Loucy (cell line): ENCODE data around the gene ATP10A.

Source experiments
- H2AFZ ChIP-seq: fragments of 200-600 bp; sonication (generic); 2 replicates; pipeline ENCODE4 v1.6.0; 2016; ENCODE audit warnings: antibody characterized with exemption, mild to moderate bottlenecking, low read length, moderate library complexity
- H3F3A ChIP-seq: fragments of 200-600 bp; 2 replicates; pipeline ENCODE4 v1.6.0; 2016; ENCODE audit warnings: antibody characterized with exemption, low read depth, mild to moderate bottlenecking
- H3K27me3 ChIP-seq: fragments of 200-600 bp; sonication (generic); 2 replicates; pipeline ENCODE4 v1.6.1; 2014; ENCODE audit warnings: low read length, mild to moderate bottlenecking; ENCODE audit not compliant: insufficient read depth, poor library complexity, severe bottlenecking
- H3K36me3 ChIP-seq: fragments of 200-600 bp; sonication (generic); 2 replicates; pipeline ENCODE4 v1.6.1; 2016; ENCODE audit warnings: low read length; ENCODE audit not compliant: insufficient read depth
- H3K4me1 ChIP-seq: fragments of 200-600 bp; sonication (generic); 2 replicates; pipeline ENCODE4 v1.5.1; 2014; ENCODE audit warnings: low read length, mild to moderate bottlenecking; ENCODE audit not compliant: insufficient read depth, poor library complexity, severe bottlenecking
- H3K4me2 ChIP-seq: fragments of 200-600 bp; sonication (generic); 2 replicates; pipeline ENCODE4 v1.6.0; 2014; ENCODE audit warnings: antibody characterized with exemption, low read length, low read depth, mild to moderate bottlenecking; ENCODE audit not compliant: poor library complexity, severe bottlenecking
- H3K4me3 ChIP-seq: fragments of 200-600 bp; sonication (generic); 2 replicates; pipeline ENCODE4 v1.5.1; 2014; ENCODE audit warnings: low read length, mild to moderate bottlenecking, mixed read lengths; ENCODE audit not compliant: poor library complexity, severe bottlenecking
- H3K79me2 ChIP-seq: fragments of 200-600 bp; sonication (generic); 2 replicates; pipeline ENCODE4 v1.6.1; 2014; ENCODE audit warnings: low read length; ENCODE audit not compliant: insufficient read depth
- H3K9ac ChIP-seq: fragments of 200-600 bp; sonication (generic); 2 replicates; pipeline ENCODE4 v1.6.0; 2014; ENCODE audit warnings: mild to moderate bottlenecking, low read depth, low read length, moderate library complexity; ENCODE audit not compliant: poor library complexity, severe bottlenecking
- H3K9me2 ChIP-seq: fragments of 200-600 bp; sonication (generic); replicated peaks from 2 replicates; pipeline ENCODE4 v1.6.1; 2016; ENCODE audit warnings: low read depth, low read length, mixed read lengths
- H3K9me3 ChIP-seq: fragments of 200-600 bp; sonication (generic); 2 replicates; pipeline ENCODE4 v1.6.1; 2014; ENCODE audit warnings: mild to moderate bottlenecking, antibody characterized with exemption, low read length, low read depth; ENCODE audit not compliant: insufficient read depth
- H4K20me1 ChIP-seq: fragments of 200-600 bp; sonication (generic); 2 replicates; pipeline ENCODE4 v1.6.0; 2014; ENCODE audit warnings: antibody characterized with exemption, low read length, mild to moderate bottlenecking; ENCODE audit not compliant: insufficient read depth, poor library complexity, severe bottlenecking
- CTCF ChIP-seq: fragments of 200-600 bp; sonication (generic); conservative IDR thresholded peaks from 2 replicates; pipeline ENCODE4 v1.5.1; 2014; ENCODE audit warnings: mild to moderate bottlenecking, antibody characterized with exemption, low read length
- EZH2phosphoT487 ChIP-seq: fragments of 200-600 bp; IDR thresholded peaks from 2 replicates; pipeline ENCODE4 v1.6.1; 2018; ENCODE audit warnings: antibody characterized with exemption, mild to moderate bottlenecking, moderate library complexity, borderline replicate concordance

ATP10A gene

DNA sequence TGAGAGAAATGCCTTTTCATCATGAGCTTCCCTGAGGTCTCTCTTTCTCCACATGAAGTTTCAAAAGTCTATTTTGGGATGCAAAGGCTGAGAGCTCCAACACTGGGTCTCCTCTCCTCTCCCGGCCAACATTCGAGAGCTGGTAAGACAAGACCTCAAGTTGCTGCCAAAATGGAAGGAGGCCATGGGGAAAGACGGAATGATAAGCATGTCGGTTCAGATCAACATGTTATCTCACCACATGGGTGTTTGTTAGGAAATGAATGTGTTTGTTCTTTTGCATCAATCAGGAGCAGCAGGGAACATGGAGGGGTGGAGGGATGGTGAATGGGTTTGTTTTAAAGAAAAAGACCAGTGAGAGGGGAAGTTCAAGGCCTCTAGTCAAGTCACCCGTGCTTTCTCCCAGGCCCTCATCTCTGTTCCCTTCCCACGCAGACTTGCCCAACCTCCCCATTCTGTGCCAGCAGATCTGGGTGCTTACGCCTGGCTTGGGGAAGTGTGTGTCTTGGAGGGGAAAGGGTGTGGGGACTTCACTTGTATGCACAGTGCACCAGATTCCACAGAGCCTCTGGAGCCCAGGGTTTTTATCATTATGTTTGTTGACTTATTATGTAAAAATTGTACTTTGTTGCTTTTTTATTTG, 23.5 kb upstream of the ATP10A start:
- H3K9me2 ChIP-seq, result no peaks in the 10 kb centered on the region
- no peaks in the 10 kb centered on the region for H3K79me2 ChIP-seq
- no peaks in the 10 kb centered on the region for H3K4me1 ChIP-seq
- H2AFZ ChIP-seq, result no peak overlapping the region
- H4K20me1 ChIP-seq, result no peaks in the 10 kb centered on the region
- H3K4me2 ChIP-seq, result no peak overlapping the region
- no peak overlapping the region for H3K9ac ChIP-seq
- H3K9me3 ChIP-seq, result no peaks in the 10 kb centered on the region
- no peaks in the 10 kb centered on the region for H3K27me3 ChIP-seq
- no peaks in the 10 kb centered on the region for H3K36me3 ChIP-seq
- no peak overlapping the region for H3K4me3 ChIP-seq
- no peaks in the 10 kb centered on the region for H3F3A ChIP-seq
- no peak for TF ChIP-seq EZH2phosphoT487
- TF ChIP-seq CTCF, result no peak

DNA sequence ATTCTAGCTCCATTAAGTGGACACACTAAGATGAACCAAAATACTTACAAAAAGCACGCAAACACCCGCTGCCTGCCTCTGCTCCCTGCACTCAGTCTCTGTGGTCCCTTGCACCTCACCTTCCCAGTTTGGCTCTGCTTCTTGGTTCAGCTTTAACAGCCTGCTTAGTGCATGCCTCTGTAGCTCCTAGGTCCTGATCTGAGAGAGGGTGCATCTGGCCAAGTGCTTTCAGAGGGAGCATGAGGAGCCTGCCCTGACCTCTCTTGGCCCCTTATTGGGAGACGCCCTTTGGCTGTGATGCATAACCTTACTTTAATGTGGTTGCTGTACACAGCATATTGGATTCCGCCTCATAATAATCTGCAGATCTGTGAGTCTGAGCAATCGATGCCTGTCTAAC, 21.2 kb upstream of the ATP10A start:
- Histone ChIP-seq H3K4me3 (no peak overlapping the region), H3K36me3 (no peaks in the 10 kb centered on the region), H3K4me2 (no peak overlapping the region), H3K27me3 (no peaks in the 10 kb centered on the region), H2AFZ (no peak overlapping the region), H3K9me3 (0 out of 2 replicates have a peak, but pooled peaks cover 4% of the 10 kb centered on the region), H4K20me1 (no peaks in the 10 kb centered on the region), H3K9me2 (no peaks in the 10 kb centered on the region), H3F3A (no peaks in the 10 kb centered on the region), H3K9ac (no peak overlapping the region), H3K4me1 (no peaks in the 10 kb centered on the region), H3K79me2 (no peaks in the 10 kb centered on the region)
- TF ChIP-seq CTCF (no peak), EZH2phosphoT487 (no peak)

DNA sequence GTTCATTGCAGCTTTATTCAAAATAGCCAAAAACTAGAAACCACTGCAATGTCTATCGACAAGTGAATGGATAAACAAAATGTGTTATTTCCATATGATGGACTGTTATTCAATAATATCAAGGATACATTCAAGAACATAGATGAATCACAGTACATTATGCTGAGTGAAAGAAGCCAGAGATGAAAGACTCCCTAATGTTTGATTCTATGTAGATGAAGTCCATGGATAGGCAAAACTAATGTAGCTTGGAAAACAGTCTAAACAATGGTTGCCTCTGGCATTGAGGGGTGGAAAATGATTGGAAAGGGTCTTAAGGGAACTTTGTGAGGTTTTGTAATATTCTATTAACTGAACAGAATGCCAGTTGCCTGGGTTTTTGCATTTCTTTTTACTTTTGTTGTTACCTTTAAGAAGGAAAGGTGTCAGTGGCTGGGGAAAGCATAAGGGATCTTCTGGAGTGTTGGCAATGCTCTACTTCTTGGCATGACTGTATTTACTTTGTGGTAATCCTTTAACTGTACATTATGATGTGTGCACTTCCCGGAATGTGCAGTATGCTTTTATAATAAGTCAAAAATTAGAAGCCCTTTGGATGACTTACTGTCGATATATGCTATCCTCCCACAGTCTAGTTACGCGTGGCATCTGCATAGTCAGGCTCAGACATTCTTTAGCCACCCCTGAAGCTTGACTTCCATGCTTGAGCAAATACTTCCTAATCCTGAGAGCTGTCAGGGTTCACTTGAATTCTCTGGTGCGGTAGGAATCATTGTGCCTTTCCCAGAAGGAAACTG, 20.5 kb upstream of the ATP10A start:
- H2AFZ ChIP-seq, result no peak overlapping the region
- 0 out of 2 replicates have a peak, but pooled peaks cover 4% of the 10 kb centered on the region for H3K9me3 ChIP-seq
- no peaks in the 10 kb centered on the region for H3K79me2 ChIP-seq
- no peaks in the 10 kb centered on the region for H3K36me3 ChIP-seq
- H3K4me3 ChIP-seq, result no peak overlapping the region
- no peak for TF ChIP-seq EZH2phosphoT487
- TF ChIP-seq CTCF, result no peak
- H3K27me3 ChIP-seq, result no peaks in the 10 kb centered on the region
- H4K20me1 ChIP-seq, result no peaks in the 10 kb centered on the region
- no peak overlapping the region for H3K4me2 ChIP-seq
- H3K9ac ChIP-seq, result no peak overlapping the region
- H3F3A ChIP-seq, result no peaks in the 10 kb centered on the region
- no peaks in the 10 kb centered on the region for H3K9me2 ChIP-seq
- H3K4me1 ChIP-seq, result no peaks in the 10 kb centered on the region
